Ishikawa (cell line): Measurements from ENCODE around the gene RNF186.

Experiments
- CEBPB ChIP-seq: IDR thresholded peaks from 2 replicates; pipeline ENCODE4 v1.6.1; 2012
- CREB1 ChIP-seq: IDR thresholded peaks from 2 replicates; pipeline ENCODE4 v1.6.1; 2012; ENCODE audit warnings: low read depth
- EGR1 ChIP-seq: IDR thresholded peaks from 2 replicates; pipeline ENCODE4 v1.6.1; 2012
- EP300 ChIP-seq: IDR thresholded peaks from 2 replicates; pipeline ENCODE4 v1.6.1; 2012; ENCODE audit warnings: borderline replicate concordance
- FOXM1 ChIP-seq: IDR thresholded peaks from 2 replicates; pipeline ENCODE4 v1.6.1; 2012; ENCODE audit warnings: low read depth, borderline replicate concordance
- NFIC ChIP-seq: IDR thresholded peaks from 2 replicates; pipeline ENCODE4 v1.6.1; 2012
- RAD21 ChIP-seq: IDR thresholded peaks from 2 replicates; pipeline ENCODE4 v1.6.1; 2012; ENCODE audit warnings: low read depth
- TAF1 ChIP-seq: IDR thresholded peaks from 2 replicates; pipeline ENCODE4 v1.6.1; 2012; ENCODE audit warnings: low read depth, mild to moderate bottlenecking
- TCF12 ChIP-seq: IDR thresholded peaks from 2 replicates; pipeline ENCODE4 v1.6.1; 2012; ENCODE audit warnings: low read depth
- TEAD4 ChIP-seq: IDR thresholded peaks from 2 replicates; pipeline ENCODE4 v1.6.1; 2012
- YY1 ChIP-seq: IDR thresholded peaks from 2 replicates; pipeline ENCODE4 v1.6.1; 2012; ENCODE audit warnings: low read depth
- ZBTB7A ChIP-seq: IDR thresholded peaks from 2 replicates; pipeline ENCODE4 v1.6.1; 2012; ENCODE audit warnings: low read depth
- TF ChIP-seq, protein P1 (sequence below): IDR thresholded peaks from 2 replicates; pipeline ENCODE4 v1.6.1; 2012
- TF ChIP-seq, protein P2 (sequence below): IDR thresholded peaks from 2 replicates; pipeline ENCODE4 v1.6.1; 2012; ENCODE audit warnings: low read depth, mild to moderate bottlenecking
- TF ChIP-seq, protein P3 (sequence below): IDR thresholded peaks from 2 replicates; pipeline ENCODE4 v1.6.1; 2012

The RNF186 gene

DNA sequence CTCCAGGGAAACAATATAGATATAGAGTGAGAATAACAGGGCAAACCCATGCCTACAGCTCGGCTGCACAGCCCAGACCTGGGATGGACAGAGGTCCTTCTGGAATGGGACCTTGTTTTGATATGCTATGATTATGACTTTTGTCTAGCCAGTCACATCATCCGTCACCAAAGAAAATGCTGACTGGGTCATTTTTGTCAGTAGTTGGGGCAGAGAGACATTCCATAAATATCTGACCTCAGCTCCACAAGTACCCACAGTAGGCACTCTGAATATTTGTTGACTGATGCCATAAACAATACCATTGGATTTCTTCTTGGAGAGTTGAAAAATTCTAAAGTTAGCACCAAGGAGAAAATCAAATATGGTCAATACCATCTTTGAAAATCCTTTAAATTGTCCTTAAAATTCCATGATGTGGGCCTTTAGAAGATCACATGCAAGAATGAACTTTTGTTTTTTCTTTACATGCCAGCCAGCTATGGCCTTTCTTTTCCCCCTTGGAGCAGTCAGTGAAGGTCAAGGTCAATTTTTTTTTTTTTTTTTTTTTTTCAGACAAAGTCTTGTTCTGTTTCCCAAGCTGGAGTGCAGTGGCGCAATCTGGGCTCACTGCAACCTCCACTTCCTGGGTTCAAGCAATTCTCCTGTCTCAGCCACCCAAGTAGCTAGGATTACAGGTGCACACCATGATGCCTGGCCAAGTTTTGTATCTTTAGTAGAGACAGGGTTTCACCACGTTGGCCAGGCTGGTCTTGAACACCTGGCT, 22.7 kb downstream of the RNF186 start:
- no peak for TF ChIP-seq EGR1
- TF ChIP-seq, protein P1, sequence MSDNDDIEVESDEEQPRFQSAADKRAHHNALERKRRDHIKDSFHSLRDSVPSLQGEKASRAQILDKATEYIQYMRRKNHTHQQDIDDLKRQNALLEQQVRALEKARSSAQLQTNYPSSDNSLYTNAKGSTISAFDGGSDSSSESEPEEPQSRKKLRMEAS: no peak

DNA sequence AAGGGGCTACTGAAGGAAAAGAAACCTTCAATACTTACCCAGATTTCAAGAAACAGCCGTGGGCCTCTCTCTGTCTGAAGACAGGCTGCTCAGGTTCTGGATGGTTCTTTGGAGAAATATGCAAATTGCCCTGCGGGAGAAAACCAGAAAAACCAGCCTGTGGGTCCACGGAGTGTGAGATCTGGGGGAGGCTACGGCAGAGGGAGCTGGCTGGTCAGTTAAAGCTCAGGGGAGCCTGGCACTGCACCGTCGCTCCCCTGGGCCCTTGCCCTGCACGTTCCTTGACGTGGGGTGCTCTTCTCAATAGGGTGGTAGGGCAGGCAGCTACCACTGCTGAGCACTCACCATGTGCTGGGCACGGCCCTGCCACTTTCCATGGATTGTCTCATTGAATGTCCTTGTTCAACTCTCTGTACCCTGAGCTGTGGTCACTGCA, 28.1 kb downstream of the RNF186 start:
- peak; percentile 55; the same call in 1 of the 2 replicates for TF ChIP-seq EP300
- TF ChIP-seq RAD21: peak; percentile 56
- TF ChIP-seq TCF12: peak; percentile 77
- TF ChIP-seq, protein P2, sequence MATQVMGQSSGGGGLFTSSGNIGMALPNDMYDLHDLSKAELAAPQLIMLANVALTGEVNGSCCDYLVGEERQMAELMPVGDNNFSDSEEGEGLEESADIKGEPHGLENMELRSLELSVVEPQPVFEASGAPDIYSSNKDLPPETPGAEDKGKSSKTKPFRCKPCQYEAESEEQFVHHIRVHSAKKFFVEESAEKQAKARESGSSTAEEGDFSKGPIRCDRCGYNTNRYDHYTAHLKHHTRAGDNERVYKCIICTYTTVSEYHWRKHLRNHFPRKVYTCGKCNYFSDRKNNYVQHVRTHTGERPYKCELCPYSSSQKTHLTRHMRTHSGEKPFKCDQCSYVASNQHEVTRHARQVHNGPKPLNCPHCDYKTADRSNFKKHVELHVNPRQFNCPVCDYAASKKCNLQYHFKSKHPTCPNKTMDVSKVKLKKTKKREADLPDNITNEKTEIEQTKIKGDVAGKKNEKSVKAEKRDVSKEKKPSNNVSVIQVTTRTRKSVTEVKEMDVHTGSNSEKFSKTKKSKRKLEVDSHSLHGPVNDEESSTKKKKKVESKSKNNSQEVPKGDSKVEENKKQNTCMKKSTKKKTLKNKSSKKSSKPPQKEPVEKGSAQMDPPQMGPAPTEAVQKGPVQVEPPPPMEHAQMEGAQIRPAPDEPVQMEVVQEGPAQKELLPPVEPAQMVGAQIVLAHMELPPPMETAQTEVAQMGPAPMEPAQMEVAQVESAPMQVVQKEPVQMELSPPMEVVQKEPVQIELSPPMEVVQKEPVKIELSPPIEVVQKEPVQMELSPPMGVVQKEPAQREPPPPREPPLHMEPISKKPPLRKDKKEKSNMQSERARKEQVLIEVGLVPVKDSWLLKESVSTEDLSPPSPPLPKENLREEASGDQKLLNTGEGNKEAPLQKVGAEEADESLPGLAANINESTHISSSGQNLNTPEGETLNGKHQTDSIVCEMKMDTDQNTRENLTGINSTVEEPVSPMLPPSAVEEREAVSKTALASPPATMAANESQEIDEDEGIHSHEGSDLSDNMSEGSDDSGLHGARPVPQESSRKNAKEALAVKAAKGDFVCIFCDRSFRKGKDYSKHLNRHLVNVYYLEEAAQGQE: no peak
- TF ChIP-seq, protein P1: peak; percentile 79
- TF ChIP-seq FOXM1: no peak
- TF ChIP-seq, protein P3, sequence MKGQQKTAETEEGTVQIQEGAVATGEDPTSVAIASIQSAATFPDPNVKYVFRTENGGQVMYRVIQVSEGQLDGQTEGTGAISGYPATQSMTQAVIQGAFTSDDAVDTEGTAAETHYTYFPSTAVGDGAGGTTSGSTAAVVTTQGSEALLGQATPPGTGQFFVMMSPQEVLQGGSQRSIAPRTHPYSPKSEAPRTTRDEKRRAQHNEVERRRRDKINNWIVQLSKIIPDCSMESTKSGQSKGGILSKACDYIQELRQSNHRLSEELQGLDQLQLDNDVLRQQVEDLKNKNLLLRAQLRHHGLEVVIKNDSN: peak; percentile 14; the same call in 1 of the 2 replicates
- TF ChIP-seq YY1: no peak
- 0 out of 2 replicates have a peak, but pooled peaks have one; percentile 42 for TF ChIP-seq EGR1
- TF ChIP-seq NFIC: peak; percentile 43
- no peak for TF ChIP-seq CEBPB
- peak; percentile 41 for TF ChIP-seq TEAD4
- no peak for TF ChIP-seq TAF1
- 0 out of 2 replicates have a peak, but pooled peaks have one; percentile 34 for TF ChIP-seq ZBTB7A
- no peak for TF ChIP-seq CREB1

DNA sequence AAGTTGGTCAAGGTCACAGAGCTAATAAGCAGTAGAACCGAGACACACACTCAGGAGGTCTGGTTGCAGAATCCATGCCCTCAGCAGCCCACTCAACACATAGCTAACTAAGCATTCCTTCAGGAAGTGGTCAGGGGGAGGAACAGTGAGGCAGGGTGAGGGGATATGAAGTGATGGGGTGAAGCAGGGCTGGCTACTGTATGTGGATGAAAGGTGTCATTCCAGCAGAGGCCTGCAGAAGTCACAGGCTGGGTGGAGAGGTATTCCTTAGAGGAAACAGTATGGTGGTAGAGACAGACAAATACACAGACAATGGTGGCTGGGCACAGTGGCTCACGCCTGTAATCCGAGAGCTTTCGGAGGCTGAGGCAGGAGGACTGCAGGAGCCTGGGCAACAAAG, 29.4 kb downstream of the RNF186 start:
- TF ChIP-seq TAF1 (no peak), RAD21 (no peak), NFIC (no peak), TCF12 (no peak), EP300 (no peak)
- TF ChIP-seq, protein P3: no peak

DNA sequence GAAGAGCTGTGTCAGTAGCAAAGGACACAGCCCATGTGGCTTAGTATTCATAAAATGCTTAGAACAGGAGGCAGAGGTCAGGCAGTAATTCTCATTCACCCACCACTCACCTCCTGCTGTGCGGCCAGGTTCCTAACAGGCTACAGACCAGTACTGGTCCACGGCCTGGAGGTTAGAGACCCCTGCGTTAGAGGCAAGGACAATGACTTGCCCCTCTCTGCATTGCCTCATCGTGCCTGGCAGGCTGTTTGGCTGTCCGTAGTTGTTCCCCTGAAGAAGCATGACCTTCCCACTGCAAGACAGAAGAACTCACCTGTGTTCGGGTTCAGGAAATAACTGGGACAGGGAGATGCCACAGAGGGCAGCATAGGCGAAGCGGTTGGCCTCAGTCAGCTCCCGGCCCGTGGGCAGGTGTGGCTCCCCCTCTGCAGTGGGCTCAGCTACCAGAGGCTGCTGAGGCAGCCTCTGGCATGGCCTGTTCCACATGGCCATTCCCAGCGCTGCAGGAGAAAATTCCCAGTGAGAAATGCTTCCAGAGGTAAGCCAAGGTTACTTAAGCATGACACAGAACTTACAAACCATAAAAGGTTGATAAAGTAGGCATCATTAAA, 34.7 kb downstream of the RNF186 start:
- TF ChIP-seq TAF1: no peak
- TF ChIP-seq NFIC: no peak
- TF ChIP-seq, protein P2: no peak
- TF ChIP-seq CREB1: no peak
- no peak for TF ChIP-seq TCF12
- no peak for TF ChIP-seq EP300
- TF ChIP-seq TEAD4: no peak
- TF ChIP-seq CEBPB: no peak
- no peak for TF ChIP-seq YY1
- no peak for TF ChIP-seq ZBTB7A
- TF ChIP-seq, protein P3: no peak
- no peak for TF ChIP-seq RAD21
- no peak for TF ChIP-seq EGR1
- TF ChIP-seq, protein P1: no peak
- no peak for TF ChIP-seq FOXM1

DNA sequence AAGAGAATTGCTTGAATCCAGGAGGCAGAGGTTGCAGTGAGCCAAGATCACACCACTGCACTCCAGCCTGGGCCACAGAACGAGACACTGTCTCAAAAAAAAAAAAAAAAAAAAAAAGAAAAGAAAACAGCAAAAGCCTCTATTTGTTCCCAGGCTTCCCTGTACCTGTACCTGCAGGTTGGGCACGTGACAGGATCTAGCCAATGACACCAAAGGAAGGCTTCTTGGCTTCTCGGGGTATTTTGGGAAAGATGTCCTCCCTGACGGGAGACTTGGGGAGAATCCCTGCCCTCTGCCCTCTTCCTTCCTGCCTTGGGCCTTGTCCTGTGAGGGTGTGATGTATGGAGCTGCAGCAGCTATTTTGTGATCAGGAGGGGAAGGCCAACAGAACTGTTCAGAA, 38.1 kb downstream of the RNF186 start:
- no peak for TF ChIP-seq ZBTB7A
- TF ChIP-seq RAD21: no peak
- no peak for TF ChIP-seq YY1
- no peak for TF ChIP-seq EGR1
- TF ChIP-seq FOXM1: no peak
- no peak for TF ChIP-seq EP300
- TF ChIP-seq, protein P2: no peak
- no peak for TF ChIP-seq NFIC
- TF ChIP-seq, protein P3: peak; percentile 30; the same call in 1 of the 2 replicates
